PC-9 (cell line): ENCODE results near the gene CCBE1.

ENCODE experiments used
- EZH2 ChIP-seq: fragments of 200-600 bp; sonication (generic); IDR thresholded peaks from 2 replicates; pipeline ENCODE4 v1.8.0; 2017; ENCODE audit warnings: antibody characterized with exemption, low read depth
- TF ChIP-seq, protein P1 (sequence below): fragments of 200-600 bp; sonication (generic); conservative IDR thresholded peaks from 2 replicates; pipeline ENCODE4 v1.6.1; 2017; ENCODE audit warnings: mixed run types, antibody characterized with exemption, mild to moderate bottlenecking, moderate library complexity

DNA sequence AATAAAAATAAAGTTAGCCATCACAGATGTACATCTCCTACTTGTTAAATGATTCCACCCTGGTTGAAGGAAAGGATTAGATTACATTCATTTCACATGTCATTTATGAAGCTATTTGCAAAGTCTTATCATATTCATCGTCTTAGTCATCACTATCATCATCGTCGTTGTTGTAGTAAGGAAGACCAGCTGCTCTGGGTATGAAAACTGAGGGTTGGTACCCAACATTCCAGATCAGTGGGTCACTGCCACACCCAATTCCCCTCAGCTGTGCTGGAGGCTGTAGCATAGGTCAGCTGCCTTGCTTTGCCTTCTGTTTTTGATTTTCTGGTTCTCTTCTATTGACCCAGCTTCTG is 20.9 kb upstream of the CCBE1 start:
- TF ChIP-seq, protein P1, sequence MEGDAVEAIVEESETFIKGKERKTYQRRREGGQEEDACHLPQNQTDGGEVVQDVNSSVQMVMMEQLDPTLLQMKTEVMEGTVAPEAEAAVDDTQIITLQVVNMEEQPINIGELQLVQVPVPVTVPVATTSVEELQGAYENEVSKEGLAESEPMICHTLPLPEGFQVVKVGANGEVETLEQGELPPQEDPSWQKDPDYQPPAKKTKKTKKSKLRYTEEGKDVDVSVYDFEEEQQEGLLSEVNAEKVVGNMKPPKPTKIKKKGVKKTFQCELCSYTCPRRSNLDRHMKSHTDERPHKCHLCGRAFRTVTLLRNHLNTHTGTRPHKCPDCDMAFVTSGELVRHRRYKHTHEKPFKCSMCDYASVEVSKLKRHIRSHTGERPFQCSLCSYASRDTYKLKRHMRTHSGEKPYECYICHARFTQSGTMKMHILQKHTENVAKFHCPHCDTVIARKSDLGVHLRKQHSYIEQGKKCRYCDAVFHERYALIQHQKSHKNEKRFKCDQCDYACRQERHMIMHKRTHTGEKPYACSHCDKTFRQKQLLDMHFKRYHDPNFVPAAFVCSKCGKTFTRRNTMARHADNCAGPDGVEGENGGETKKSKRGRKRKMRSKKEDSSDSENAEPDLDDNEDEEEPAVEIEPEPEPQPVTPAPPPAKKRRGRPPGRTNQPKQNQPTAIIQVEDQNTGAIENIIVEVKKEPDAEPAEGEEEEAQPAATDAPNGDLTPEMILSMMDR = no peak
- no peak for TF ChIP-seq EZH2
